GM15510 (cell line): Measurements from ENCODE around the gene GRWD1.
A peak's percentile ranks its signal among the peaks of the same experiment; 100 is the strongest.

ENCODE experiments used
- POLR2A ChIP-seq: IDR thresholded peaks from 3 replicates; pipeline ENCODE4 v1.6.1; 2011; ENCODE audit warnings: borderline replicate concordance; ENCODE audit not compliant: insufficient read length; ENCODE audit errors: extremely low read depth

GRWD1 gene

GRCh38 chr19:48461982-48462655 is 16.3 kb downstream of the GRWD1 start:
- TF ChIP-seq POLR2A, result no peak

GRCh38 chr19:48465215-48465614 is 19.4 kb downstream of the GRWD1 start:
- no peak for TF ChIP-seq POLR2A

GRCh38 chr19:48466561-48467325 is 21.0 kb downstream of the GRWD1 start:
- TF ChIP-seq POLR2A, result no peak

- TF ChIP-seq POLR2A, result no peak
These were observed 23.0 kb downstream of the GRWD1 start for GRCh38 chr19:48468772-48469288.

GRCh38 chr19:48469289-48469881 is 23.6 kb downstream of the GRWD1 start, which contains the start of gene CYTH2:
Gene CYTH2, plus strand, starts transcription at chr19:48469369. Its CDS starts 139 bp downstream, at chr19:48469508.
- TF ChIP-seq POLR2A, result peak; percentile 81

GRCh38 chr19:48469934-48470680 is 24.3 kb downstream of the GRWD1 start:
- TF ChIP-seq POLR2A, result no peak

GRCh38 chr19:48470856-48471255 is 25.1 kb downstream of the GRWD1 start:
- TF ChIP-seq POLR2A, result no peak

- TF ChIP-seq POLR2A, result no peak
These were observed 26.1 kb downstream of the GRWD1 start for GRCh38 chr19:48471836-48472235.

GRCh38 chr19:48473161-48473966 is 27.6 kb downstream of the GRWD1 start:
- TF ChIP-seq POLR2A, result no peak

- TF ChIP-seq POLR2A, result no peak
These were observed 28.4 kb downstream of the GRWD1 start for GRCh38 chr19:48474084-48474592.

GRCh38 chr19:48475369-48476068 is 29.7 kb downstream of the GRWD1 start:
- TF ChIP-seq POLR2A, result no peak

GRCh38 chr19:48476176-48476575 is 30.4 kb downstream of the GRWD1 start:
- no peak for TF ChIP-seq POLR2A

GRCh38 chr19:48477067-48477685 is 31.4 kb downstream of the GRWD1 start:
- no peak for TF ChIP-seq POLR2A
